Measurements from ENCODE around the gene KANK4. TPM values are rescaled to one million over a fixed set of nuclear protein-coding genes. Genes with fewer than 3 reads are reported as not detected.

Gene KANK4
- total and polyA plus RNA-seq, 3 donors from 2014 or later: 2.4 to 5.2 (median 2.9) TPM

GRCh38 chr1:62295921-62296491 is 23.2 kb downstream of the KANK4 start:
- TF ChIP-seq POLR2A (IDR thresholded peaks at IDR 0.05) (no peak), CTCF (IDR thresholded peaks at IDR 0.05) (no peak)
- intact Hi-C loops (cut with DNase I; ENCODE audit: low total_unique reads): no loop called here
- DNase-seq: no peak
- Histone ChIP-seq H3K27ac (no peak overlapping the region), H3K4me1 (peaks cover 9% of the 10 kb centered on the region), H3K9me3 (no peaks in the 10 kb centered on the region), H3K4me3 (no peak overlapping the region), H3K27me3 (no peaks in the 10 kb centered on the region), H3K36me3 (ENCODE audit: low read depth, missing control alignments) (no peaks in the 10 kb centered on the region)
- 21 to 29% methylated on average over 6 of the region's 6 CpGs for WGBS, 2 donors

GRCh38 chr1:62294261-62294660 is 25.0 kb downstream of the KANK4 start:
- H3K27me3 ChIP-seq: no peaks in the 10 kb centered on the region
- no peak for DNase-seq
- WGBS, 2 donors: 66 to 83% methylated on average over 5 of the region's 5 CpGs
- no peak for TF ChIP-seq CTCF (IDR thresholded peaks at IDR 0.05)
- no peak for TF ChIP-seq POLR2A (IDR thresholded peaks at IDR 0.05)
- H3K36me3 ChIP-seq (ENCODE audit: low read depth, missing control alignments): no peaks in the 10 kb centered on the region
- intact Hi-C loops (cut with DNase I; ENCODE audit: low total_unique reads): no loop called here
- peaks cover 2% of the 10 kb centered on the region for H3K4me1 ChIP-seq
- H3K27ac ChIP-seq: no peak overlapping the region
- H3K4me3 ChIP-seq: no peak overlapping the region
- no peaks in the 10 kb centered on the region for H3K9me3 ChIP-seq

- intact Hi-C loops (cut with DNase I; ENCODE audit: low total_unique reads): no loop called here
- 91 to 92% methylated on average over 4 of the region's 4 CpGs for WGBS, 2 donors
Measured at GRCh38 chr1:62288662-62289061, 30.6 kb downstream of the KANK4 start.

GRCh38 chr1:62288224-62288623 is 31.0 kb downstream of the KANK4 start:
- H3K4me1 ChIP-seq: peaks cover 15% of the 10 kb centered on the region
- no peak for TF ChIP-seq POLR2A (IDR thresholded peaks at IDR 0.05)
- no peak for TF ChIP-seq CTCF (IDR thresholded peaks at IDR 0.05)
- no peaks in the 10 kb centered on the region for H3K36me3 ChIP-seq (ENCODE audit: low read depth, missing control alignments)
- H3K27me3 ChIP-seq: no peaks in the 10 kb centered on the region
- intact Hi-C loops (cut with DNase I; ENCODE audit: low total_unique reads): no loop called here
- H3K9me3 ChIP-seq: no peaks in the 10 kb centered on the region
- no peak overlapping the region for H3K27ac ChIP-seq
- 93 to 95% methylated on average over 2 of the region's 2 CpGs for WGBS, 2 donors
- H3K4me3 ChIP-seq: no peak overlapping the region
- no peak for DNase-seq

More at GRCh38 chr1:62288662-62289061, 30.6 kb downstream of the KANK4 start:
- Histone ChIP-seq H3K27me3 (no peaks in the 10 kb centered on the region), H3K27ac (no peak overlapping the region), H3K4me3 (no peak overlapping the region), H3K4me1 (peaks cover 15% of the 10 kb centered on the region), H3K9me3 (no peaks in the 10 kb centered on the region), H3K36me3 (ENCODE audit: low read depth, missing control alignments) (no peaks in the 10 kb centered on the region)
- TF ChIP-seq CTCF (IDR thresholded peaks at IDR 0.05): no peak
- TF ChIP-seq POLR2A (IDR thresholded peaks at IDR 0.05): no peak
- no peak for DNase-seq

- no peak overlapping the region for H3K4me3 ChIP-seq
- no peaks in the 10 kb centered on the region for H3K9me3 ChIP-seq
- no peak overlapping the region for H3K27ac ChIP-seq
- intact Hi-C loops (cut with DNase I; ENCODE audit: low total_unique reads): no loop called here
- peaks cover 15% of the 10 kb centered on the region for H3K4me1 ChIP-seq
- WGBS, 2 donors: 24 to 31% methylated on average over 9 of the region's 9 CpGs
- TF ChIP-seq CTCF (IDR thresholded peaks at IDR 0.05) (no peak), POLR2A (IDR thresholded peaks at IDR 0.05) (no peak)
- no peak for DNase-seq
- H3K36me3 ChIP-seq (ENCODE audit: low read depth, missing control alignments): no peaks in the 10 kb centered on the region
- no peaks in the 10 kb centered on the region for H3K27me3 ChIP-seq
Measured at GRCh38 chr1:62286786-62287224, 32.4 kb downstream of the KANK4 start.

Measured in testis (tissue), 3 donors.